PFSK-1 (cell line): ENCODE measurements around the gene ARSI.

Source experiments
- FOXP2 ChIP-seq: optimal IDR thresholded peaks from 2 replicates; pipeline ENCODE3; 2011; ENCODE audit warnings: borderline replicate concordance, control low read depth, inconsistent platforms; ENCODE audit not compliant: insufficient read depth; ENCODE audit errors: extremely low read length, extremely low read depth
- POLR2AphosphoS5 ChIP-seq: IDR thresholded peaks from 2 replicates; pipeline ENCODE4 v1.6.1; 2012; ENCODE audit warnings: low read depth, mild to moderate bottlenecking, control low read depth, low read length, moderate library complexity
- TAF1 ChIP-seq: IDR thresholded peaks from 2 replicates; pipeline ENCODE4 v1.6.1; 2012; ENCODE audit warnings: low read length, control low read depth, borderline replicate concordance; ENCODE audit not compliant: insufficient read depth

DNA sequence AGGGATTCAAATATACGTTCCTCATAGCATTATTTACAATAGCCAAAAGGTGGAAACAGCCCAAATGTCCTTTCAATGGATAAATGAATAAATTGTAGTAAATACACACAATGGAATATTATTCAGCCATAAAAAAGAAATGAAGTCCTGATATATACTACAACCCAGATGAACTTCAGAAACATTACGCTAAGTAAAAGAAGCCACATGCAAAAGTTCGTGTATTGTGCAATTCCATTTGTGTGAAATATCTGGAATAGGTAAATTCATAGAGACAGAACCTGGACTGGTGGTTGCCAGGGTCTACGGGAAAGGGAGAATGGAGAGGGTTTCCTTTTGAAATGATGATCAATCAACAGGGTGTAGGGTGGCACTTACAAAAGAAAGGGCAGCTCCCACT is 12.5 kb upstream of the ARSI start:
- TF ChIP-seq FOXP2, result no peak
- no peak for TF ChIP-seq TAF1
- no peak for TF ChIP-seq POLR2AphosphoS5
